HFF-Myc (cell line): ENCODE results near the gene TNRC6A.

Experiments
- DNase-seq: peaks from one replicate; pipeline ENCODE4 v3.0.0-alpha.2; 2011; ENCODE audit warnings: low read depth; ENCODE audit errors: extremely low read depth
- H3K4me3 ChIP-seq: replicated peaks from 2 replicates; pipeline ENCODE4 v1.5.1; 2011; ENCODE audit warnings: low read depth, mild to moderate bottlenecking, control low read depth, low read length
- TF ChIP-seq, protein P1 (sequence below): IDR thresholded peaks from 2 replicates; pipeline ENCODE4 v1.5.1; 2012; ENCODE audit warnings: mild to moderate bottlenecking, low read depth, low read length, control low read depth; ENCODE audit errors: missing control alignments

TNRC6A gene

DNA sequence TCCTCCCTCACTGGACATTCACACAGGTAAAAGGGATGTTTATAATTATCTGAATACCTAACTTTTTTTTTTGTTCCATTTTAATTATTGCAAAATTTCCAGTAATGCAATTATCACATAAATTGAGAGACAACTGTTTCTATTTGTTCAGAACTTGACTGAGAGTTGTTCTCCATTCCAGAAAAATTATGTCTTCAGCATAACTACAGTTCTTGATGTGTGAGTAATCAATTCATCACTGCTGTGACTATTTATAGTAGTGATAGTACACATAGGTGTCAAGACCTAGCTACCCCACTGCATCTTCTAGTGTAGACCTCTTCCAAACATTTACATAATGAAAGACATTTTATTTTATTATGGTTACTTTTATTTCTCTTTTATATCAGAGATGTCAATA is 5.8 kb upstream of the TNRC6A start:
- TF ChIP-seq, protein P1, sequence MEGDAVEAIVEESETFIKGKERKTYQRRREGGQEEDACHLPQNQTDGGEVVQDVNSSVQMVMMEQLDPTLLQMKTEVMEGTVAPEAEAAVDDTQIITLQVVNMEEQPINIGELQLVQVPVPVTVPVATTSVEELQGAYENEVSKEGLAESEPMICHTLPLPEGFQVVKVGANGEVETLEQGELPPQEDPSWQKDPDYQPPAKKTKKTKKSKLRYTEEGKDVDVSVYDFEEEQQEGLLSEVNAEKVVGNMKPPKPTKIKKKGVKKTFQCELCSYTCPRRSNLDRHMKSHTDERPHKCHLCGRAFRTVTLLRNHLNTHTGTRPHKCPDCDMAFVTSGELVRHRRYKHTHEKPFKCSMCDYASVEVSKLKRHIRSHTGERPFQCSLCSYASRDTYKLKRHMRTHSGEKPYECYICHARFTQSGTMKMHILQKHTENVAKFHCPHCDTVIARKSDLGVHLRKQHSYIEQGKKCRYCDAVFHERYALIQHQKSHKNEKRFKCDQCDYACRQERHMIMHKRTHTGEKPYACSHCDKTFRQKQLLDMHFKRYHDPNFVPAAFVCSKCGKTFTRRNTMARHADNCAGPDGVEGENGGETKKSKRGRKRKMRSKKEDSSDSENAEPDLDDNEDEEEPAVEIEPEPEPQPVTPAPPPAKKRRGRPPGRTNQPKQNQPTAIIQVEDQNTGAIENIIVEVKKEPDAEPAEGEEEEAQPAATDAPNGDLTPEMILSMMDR, result no peak
- no peak for DNase-seq
- no peak overlapping the region for H3K4me3 ChIP-seq

DNA sequence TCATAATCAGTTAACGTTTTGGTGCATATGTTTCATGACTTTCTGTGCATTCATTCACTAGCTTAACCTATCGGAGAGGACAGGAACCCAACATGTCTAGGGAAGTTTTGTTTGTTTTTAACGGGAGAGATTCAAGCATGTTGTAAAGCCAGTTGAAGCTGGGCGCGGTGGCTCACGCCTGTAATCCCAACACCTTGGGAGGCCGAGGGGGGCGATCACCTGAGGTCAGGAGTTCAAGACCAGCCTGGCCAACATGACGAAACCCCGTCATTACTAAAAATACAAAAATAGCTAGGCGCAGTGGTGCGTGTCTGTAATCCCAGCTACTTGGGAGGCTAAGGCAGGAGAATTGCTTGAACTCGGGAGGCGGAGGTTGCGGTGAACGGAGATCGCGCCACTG is 1.4 kb upstream of the TNRC6A start:
- TF ChIP-seq, protein P1, result no peak
- no peak for DNase-seq

DNA sequence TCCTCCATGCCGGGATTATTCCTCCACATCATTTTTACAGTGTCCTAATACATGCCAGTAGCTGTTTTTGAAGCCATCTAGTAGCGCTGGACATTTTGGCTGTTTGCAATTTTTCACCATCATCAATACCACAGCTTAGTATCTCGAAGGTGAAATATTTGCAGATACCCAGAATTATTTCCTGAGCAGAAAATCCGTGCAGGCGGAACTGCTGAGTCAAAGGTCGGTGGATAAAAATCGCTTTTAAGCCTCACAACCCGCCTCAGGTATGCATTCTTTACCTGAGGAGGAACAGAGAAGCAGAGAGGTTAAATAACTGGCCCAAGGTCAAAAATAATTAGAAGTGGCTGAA is 584 bp upstream of the TNRC6A start:
- TF ChIP-seq, protein P1, result no peak
- no peak for DNase-seq
- peak overlapping the region; percentile 84 for H3K4me3 ChIP-seq

More for the DNA sequence above, 1.4 kb upstream of the TNRC6A start:
- H3K4me3 ChIP-seq, result no peak overlapping the region

DNA sequence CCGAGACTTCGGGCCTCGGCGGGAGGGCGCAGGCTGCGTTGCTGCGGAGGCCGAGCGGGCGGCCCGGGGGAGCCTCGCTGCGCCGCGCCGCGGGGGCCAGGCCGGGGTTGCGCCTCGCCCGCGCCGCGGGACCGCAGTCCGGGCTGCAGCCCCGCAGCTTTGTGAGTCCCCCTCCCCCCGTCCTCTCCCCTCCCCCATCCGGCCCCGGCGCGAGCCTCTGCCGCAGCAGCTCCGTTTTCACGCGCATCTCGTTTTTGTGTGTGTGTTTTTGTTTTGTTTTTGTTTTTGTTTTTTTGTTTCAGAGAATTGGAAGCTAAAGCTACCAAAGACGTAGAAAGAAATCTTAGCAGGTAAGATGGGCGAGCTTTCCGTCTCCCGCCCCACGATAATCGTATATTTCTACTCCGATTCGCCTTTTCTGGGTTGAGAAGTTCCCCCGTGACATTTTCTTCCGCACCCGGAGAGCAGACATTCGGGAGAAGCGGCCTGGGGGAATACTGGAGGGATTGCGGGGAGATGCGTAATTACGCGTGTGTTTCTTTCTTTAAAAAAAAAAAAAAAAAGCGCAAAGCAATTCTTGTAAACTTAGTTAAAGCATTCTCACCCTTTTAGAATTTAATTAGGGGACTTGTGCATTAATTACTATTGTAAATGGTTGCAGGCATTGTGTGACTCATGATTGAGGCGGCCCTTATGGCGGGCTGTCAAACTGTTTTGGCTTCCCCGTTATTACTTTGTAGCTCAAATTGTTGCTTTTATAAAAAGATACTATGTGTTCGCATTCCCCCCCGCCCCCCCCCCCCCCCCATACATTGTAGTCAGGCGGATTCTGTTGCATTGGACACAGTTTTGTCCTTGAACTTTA is 732 bp downstream of the TNRC6A start:
- peak overlapping the region; percentile 84 for H3K4me3 ChIP-seq
- DNase-seq, result no peak
- TF ChIP-seq, protein P1, result no peak

DNA sequence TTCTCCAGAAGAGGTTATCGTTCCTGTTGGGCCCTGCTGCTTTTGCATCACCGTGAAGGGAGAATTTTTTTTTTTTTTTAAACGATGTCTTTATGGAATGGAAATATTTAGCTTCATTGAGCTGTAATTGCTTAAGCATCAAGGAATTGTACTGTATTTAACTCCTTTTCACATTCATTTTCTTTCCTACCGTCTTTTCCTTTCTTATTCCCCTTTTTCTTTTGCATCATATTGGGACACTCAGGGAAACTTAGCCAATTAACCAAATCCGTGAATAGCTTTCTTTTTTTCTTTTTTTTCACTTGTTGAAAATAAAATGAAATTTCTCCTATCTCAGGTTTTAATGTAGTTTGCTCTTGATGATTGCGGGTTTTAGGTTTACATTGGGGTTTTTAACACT is 1.5 kb downstream of the TNRC6A start:
- DNase-seq, result no peak
- H3K4me3 ChIP-seq, result peak overlapping the region; percentile 84
- TF ChIP-seq, protein P1, result no peak

DNA sequence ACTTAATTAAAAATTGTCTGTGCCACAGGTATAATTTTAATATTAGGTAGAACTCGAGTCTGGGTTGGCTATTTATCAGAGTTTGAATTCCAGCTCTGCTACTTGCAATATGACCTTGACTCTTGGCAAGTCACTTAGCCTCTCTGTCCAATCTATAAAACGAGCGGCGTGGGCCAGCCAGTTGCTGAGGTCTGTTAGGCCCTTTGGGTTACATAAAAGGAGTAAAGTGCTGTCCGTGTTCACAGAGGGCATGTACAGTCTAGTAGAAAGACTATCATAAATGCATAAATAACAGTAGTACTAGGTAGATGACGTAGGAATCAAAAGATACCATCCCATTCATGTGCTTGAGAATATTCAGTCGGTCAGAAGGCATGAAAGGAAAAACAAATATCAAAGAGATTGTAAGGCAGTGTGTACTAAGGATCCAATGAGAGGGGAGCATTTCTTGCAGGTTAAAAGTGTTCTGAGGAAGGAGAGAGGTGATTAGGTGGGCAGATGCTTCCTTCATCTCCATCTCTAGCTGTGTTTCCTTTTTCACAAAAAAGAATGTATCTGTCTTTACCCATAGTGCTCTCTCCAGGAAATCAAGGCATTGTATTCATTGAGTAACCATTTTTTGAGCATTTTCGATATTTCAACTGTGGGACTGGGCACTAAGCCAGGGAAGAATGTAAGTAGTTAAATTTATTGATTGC is 2.4 kb downstream of the TNRC6A start:
- peak overlapping the region; percentile 84 for H3K4me3 ChIP-seq
- TF ChIP-seq, protein P1, result no peak
- DNase-seq, result no peak

DNA sequence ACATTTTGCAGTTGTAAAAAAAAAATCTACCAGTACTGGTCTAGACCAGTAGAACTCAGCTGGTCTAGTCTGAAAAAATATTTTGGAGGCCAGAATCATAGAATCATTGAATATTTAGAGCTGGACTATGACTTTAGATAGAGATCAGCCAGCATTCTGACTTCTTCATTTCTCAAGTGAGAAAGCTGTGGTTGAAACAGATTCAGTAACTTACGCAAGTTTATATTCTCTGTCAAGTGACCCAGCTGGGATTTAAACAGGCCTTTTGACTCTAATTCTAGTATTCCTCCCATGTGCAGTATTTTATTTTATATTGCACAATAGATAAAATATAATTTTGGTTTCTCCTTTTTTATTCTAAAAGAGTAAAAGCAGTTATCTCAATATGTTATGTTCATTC is 4.9 kb downstream of the TNRC6A start:
- no peak for DNase-seq
- no peak overlapping the region for H3K4me3 ChIP-seq
- TF ChIP-seq, protein P1, result no peak
